Neural progenitor cell (in vitro differentiated cells): ENCODE measurements around the gene LTF.

Experiments used
- EZH2phosphoT487 ChIP-seq: fragments of 200-600 bp; sonication (generic); IDR thresholded peaks from 2 replicates; pipeline ENCODE4 v1.6.1; 2017; ENCODE audit warnings: antibody characterized with exemption
- TF ChIP-seq, protein P1 (sequence below): fragments of 200-600 bp; sonication (generic); IDR thresholded peaks from 2 replicates; pipeline ENCODE4 v1.5.1; 2017; ENCODE audit warnings: antibody characterized with exemption, mild to moderate bottlenecking

DNA sequence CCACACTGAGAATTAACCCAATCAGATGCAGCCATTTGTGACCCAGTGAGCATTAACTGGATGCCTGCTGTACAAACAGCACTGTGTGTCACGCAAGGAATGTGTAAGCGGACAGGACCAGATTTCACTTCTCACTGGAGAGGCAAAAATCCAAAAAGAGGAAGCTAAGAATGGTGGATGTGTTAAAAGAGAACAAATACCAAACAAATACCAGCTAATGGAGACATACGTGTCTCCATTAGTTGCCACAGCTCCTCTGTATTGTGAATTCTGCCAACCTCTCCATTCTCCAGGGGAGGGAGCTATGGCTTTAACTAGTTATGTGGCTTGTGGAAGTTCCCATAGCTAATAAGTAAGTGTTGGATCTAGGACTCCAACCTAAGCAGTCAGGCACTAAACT, 2.6 kb downstream of the LTF start:
- TF ChIP-seq, protein P1, sequence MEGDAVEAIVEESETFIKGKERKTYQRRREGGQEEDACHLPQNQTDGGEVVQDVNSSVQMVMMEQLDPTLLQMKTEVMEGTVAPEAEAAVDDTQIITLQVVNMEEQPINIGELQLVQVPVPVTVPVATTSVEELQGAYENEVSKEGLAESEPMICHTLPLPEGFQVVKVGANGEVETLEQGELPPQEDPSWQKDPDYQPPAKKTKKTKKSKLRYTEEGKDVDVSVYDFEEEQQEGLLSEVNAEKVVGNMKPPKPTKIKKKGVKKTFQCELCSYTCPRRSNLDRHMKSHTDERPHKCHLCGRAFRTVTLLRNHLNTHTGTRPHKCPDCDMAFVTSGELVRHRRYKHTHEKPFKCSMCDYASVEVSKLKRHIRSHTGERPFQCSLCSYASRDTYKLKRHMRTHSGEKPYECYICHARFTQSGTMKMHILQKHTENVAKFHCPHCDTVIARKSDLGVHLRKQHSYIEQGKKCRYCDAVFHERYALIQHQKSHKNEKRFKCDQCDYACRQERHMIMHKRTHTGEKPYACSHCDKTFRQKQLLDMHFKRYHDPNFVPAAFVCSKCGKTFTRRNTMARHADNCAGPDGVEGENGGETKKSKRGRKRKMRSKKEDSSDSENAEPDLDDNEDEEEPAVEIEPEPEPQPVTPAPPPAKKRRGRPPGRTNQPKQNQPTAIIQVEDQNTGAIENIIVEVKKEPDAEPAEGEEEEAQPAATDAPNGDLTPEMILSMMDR, result no peak
- no peak for TF ChIP-seq EZH2phosphoT487
